Gastroesophageal sphincter (tissue), 3 donors: ENCODE measurements around the gene CFAP119.

ENCODE experiments used
- CTCF ChIP-seq, 4 experiments: fragments of 200-600 bp in 2 of 4; fragments of 450-650 bp in 2 of 4; sonication (generic) in 1 of 4; IDR thresholded peaks; one replicate each; pipeline ENCODE4 v1.5.1; 2017 to 2019; ENCODE audit warnings: antibody characterized with exemption in 4 of 4, mild to moderate bottlenecking in 2 of 4, moderate library complexity in 2 of 4
- EP300 ChIP-seq: sonication (generic); formaldehyde crosslinking; IDR thresholded peaks from one replicate; pipeline ENCODE4 v1.6.1; 2017; ENCODE audit warnings: antibody characterized with exemption, mild to moderate bottlenecking
- POLR2A ChIP-seq, 2 donors: fragments of 450-650 bp; IDR thresholded peaks; one replicate each; pipeline ENCODE4 v1.6.1; 2017; ENCODE audit warnings: antibody characterized with exemption in 2 of 2, mild to moderate bottlenecking in 2 of 2, moderate library complexity in 1 of 2
- POLR2AphosphoS5 ChIP-seq: sonication (generic); formaldehyde crosslinking; IDR thresholded peaks from one replicate; pipeline ENCODE4 v1.6.1; 2017; ENCODE audit warnings: antibody characterized with exemption

GRCh38 chr16:30720086-30720485 lies 41.8 kb downstream of the CFAP119 start:
- TF ChIP-seq POLR2AphosphoS5 (no peak), CTCF (IDR thresholded peaks at IDR 0.05) (no peak), POLR2A (IDR thresholded peaks at IDR 0.05) (no peak), EP300 (no peak)
